NB4 (cell line): ENCODE results near the gene KRTAP19-6.

ENCODE experiments used
- DNase-seq: peaks from one replicate; pipeline ENCODE4 v3.0.0; 2010; ENCODE audit warnings: low read depth
- H3K4me3 ChIP-seq: one replicate; pipeline ENCODE4 v1.5.1; 2011; ENCODE audit warnings: mild to moderate bottlenecking, low read depth, low read length, moderate library complexity
- CTCF ChIP-seq: IDR thresholded peaks from one replicate; pipeline ENCODE4 v1.5.1; 2012; ENCODE audit warnings: low read depth, low read length
- MAX ChIP-seq: IDR thresholded peaks from 2 replicates; pipeline ENCODE4 v1.6.1; 2011; ENCODE audit warnings: low read depth, low read length
- MYC ChIP-seq: IDR thresholded peaks from 2 replicates; pipeline ENCODE4 v1.6.1; 2011; ENCODE audit warnings: low read depth, low read length
- POLR2A ChIP-seq: IDR thresholded peaks from 2 replicates; pipeline ENCODE4 v1.6.1; 2011; ENCODE audit warnings: mild to moderate bottlenecking; ENCODE audit not compliant: insufficient read length; ENCODE audit errors: extremely low read depth

The KRTAP19-6 gene

GRCh38 chr21:30541764-30542163 is at the start of gene KRTAP19-6:
Gene KRTAP19-6, minus strand, starts transcription at chr21:30541864. Its CDS starts 31 bp downstream, at chr21:30541833.
- no peak for DNase-seq
- no peak within 1 kb of the TSS for H3K4me3 ChIP-seq
- TF ChIP-seq POLR2A: no peak
- no peak for TF ChIP-seq CTCF
- TF ChIP-seq MYC: no peak
- TF ChIP-seq MAX: no peak

GRCh38 chr21:30590297-30590696 is 48.6 kb upstream of the KRTAP19-6 start, which contains the start of gene KRTAP22-2:
Gene KRTAP22-2, minus strand, starts transcription at chr21:30590397.
- no peak for TF ChIP-seq MYC
- no peak for TF ChIP-seq POLR2A
- TF ChIP-seq MAX: no peak
- TF ChIP-seq CTCF: no peak
- no peak for DNase-seq
- no peak within 1 kb of the TSS for H3K4me3 ChIP-seq

GRCh38 chr21:30582870-30583269 is 41.2 kb upstream of the KRTAP19-6 start:
- no peak overlapping the region for H3K4me3 ChIP-seq
- no peak for DNase-seq
- TF ChIP-seq CTCF (no peak), POLR2A (no peak), MYC (no peak), MAX (no peak)

- TF ChIP-seq POLR2A (no peak), CTCF (no peak)
- H3K4me3 ChIP-seq: no peak overlapping the region
- DNase-seq: no peak
Measured at GRCh38 chr21:30580132-30580531, 38.5 kb upstream of the KRTAP19-6 start.

GRCh38 chr21:30579346-30579745 is 37.7 kb upstream of the KRTAP19-6 start:
- TF ChIP-seq CTCF: no peak
- no peak for TF ChIP-seq POLR2A
- TF ChIP-seq MAX: no peak
- TF ChIP-seq MYC: no peak
- DNase-seq: no peak
- no peak overlapping the region for H3K4me3 ChIP-seq

- no peak overlapping the region for H3K4me3 ChIP-seq
- TF ChIP-seq CTCF (no peak), MAX (no peak), MYC (no peak), POLR2A (no peak)
- no peak for DNase-seq
Measured at GRCh38 chr21:30577766-30578165, 36.1 kb upstream of the KRTAP19-6 start.
